ENCODE results near the gene CEP295NL. TPM values are rescaled to one million over a fixed set of nuclear protein-coding genes. Genes with fewer than 3 reads are reported as not detected.
A peak's percentile ranks its signal among the peaks of the same experiment; 100 is the strongest.

CEP295NL gene
- total and polyA plus RNA-seq, 2 of the 13 experiments (the other 11 are each of a cell fraction or from before 2014, with no cell fraction given): not detected

- TF ChIP-seq ZNF547 (CRISPR knock-in tag; IDR thresholded peaks at IDR 0.05): no peak
Observed at GRCh38 chr17:78893684-78894083, 9.3 kb downstream of the CEP295NL start (continued).

- BruUV-seq (replicated peaks): no TSS peak
- ChIA-PET POLR2A (interaction anchor here (1.1 to 1.2 kb wide), 2 partner anchors 9 to 27 kb away, joined by 4 read pairs; no protein-coding TSS in a partner anchor), CTCF (ENCODE audit: low intra/inter-chr PET ratio, low total read pairs) (no interaction called here)
- Histone ChIP-seq H3K27me3 (ENCODE audit: control insufficient read depth in 1 of 2, insufficient read depth in 2 of 2, low read length in 2 of 2) (no peaks in the 10 kb centered on the region), H3K36me3 (replicated peaks in 1 of 2; ENCODE audit: control insufficient read depth in 1 of 2, insufficient read depth in 2 of 2, low read length in 2 of 2) (no peaks in the 10 kb centered on the region; a peak in 2 of 5 replicates), H3K9ac (ENCODE audit: insufficient read depth, low read depth, low read length) (no peak overlapping the region), H3K4me3 (replicated peaks in 1 of 3; ENCODE audit: insufficient read depth in 1 of 3, low read depth in 2 of 3, low read length in 3 of 3) (no peak overlapping the region), H3K4me2 (ENCODE audit: low read depth, low read length) (no peak overlapping the region), H3K79me2 (ENCODE audit: insufficient read depth, low read length) (no peaks in the 10 kb centered on the region), H3K27ac (ENCODE audit: extremely low read length, insufficient read depth, low read length) (no peak overlapping the region), H4K20me1 (ENCODE audit: insufficient read depth, low read length) (no peaks in the 10 kb centered on the region), H3K9me3 (ENCODE audit: low read length) (no peaks in the 10 kb centered on the region), H3K4me1 (ENCODE audit: insufficient read depth, low read length) (0 out of 2 replicates have a peak, but pooled peaks cover 6% of the 10 kb centered on the region), H2AFZ (ENCODE audit: low read length) (no peak overlapping the region)
- 96% methylated on average over 6 of the region's 6 CpGs for WGBS (ENCODE audit: low lambda C conversion rate)
- intact Hi-C loops (cut with micrococcal nuclease; ENCODE audit: unreplicated experiment): no loop called here
- TF ChIP-seq, protein P1, sequence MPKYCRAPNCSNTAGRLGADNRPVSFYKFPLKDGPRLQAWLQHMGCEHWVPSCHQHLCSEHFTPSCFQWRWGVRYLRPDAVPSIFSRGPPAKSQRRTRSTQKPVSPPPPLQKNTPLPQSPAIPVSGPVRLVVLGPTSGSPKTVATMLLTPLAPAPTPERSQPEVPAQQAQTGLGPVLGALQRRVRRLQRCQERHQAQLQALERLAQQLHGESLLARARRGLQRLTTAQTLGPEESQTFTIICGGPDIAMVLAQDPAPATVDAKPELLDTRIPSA (CRISPR knock-in tag; IDR thresholded peaks at IDR 0.05; ENCODE audit: borderline replicate concordance): no peak
- TF ChIP-seq MNT (IDR thresholded peaks at IDR 0.05) (peak; percentile 86), TFDP2 (CRISPR knock-in tag; IDR thresholded peaks at IDR 0.05) (no peak), ZSCAN25 (CRISPR knock-in tag; IDR thresholded peaks at IDR 0.05) (peak; percentile 91), FOXP1 (IDR thresholded peaks at IDR 0.05) (no peak), FOXP1 (CRISPR knock-in tag; IDR thresholded peaks at IDR 0.05) (no peak), HNRNPLL (IDR thresholded peaks at IDR 0.05; ENCODE audit: low read depth, low read length, poor library complexity, severe bottlenecking) (peak; percentile 17), ZNF282 (IDR thresholded peaks at IDR 0.05; ENCODE audit: partially characterized antibody) (peak; percentile 83), MATR3 (CRISPR knock-in tag; IDR thresholded peaks at IDR 0.05) (no peak), ZNF7 (CRISPR knock-in tag; IDR thresholded peaks at IDR 0.05) (no peak)
- TF ChIP-seq, protein P2, sequence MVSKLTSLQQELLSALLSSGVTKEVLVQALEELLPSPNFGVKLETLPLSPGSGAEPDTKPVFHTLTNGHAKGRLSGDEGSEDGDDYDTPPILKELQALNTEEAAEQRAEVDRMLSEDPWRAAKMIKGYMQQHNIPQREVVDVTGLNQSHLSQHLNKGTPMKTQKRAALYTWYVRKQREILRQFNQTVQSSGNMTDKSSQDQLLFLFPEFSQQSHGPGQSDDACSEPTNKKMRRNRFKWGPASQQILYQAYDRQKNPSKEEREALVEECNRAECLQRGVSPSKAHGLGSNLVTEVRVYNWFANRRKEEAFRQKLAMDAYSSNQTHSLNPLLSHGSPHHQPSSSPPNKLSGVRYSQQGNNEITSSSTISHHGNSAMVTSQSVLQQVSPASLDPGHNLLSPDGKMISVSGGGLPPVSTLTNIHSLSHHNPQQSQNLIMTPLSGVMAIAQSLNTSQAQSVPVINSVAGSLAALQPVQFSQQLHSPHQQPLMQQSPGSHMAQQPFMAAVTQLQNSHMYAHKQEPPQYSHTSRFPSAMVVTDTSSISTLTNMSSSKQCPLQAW (CRISPR knock-in tag; IDR thresholded peaks at IDR 0.05): no peak
- TF ChIP-seq, protein P3, sequence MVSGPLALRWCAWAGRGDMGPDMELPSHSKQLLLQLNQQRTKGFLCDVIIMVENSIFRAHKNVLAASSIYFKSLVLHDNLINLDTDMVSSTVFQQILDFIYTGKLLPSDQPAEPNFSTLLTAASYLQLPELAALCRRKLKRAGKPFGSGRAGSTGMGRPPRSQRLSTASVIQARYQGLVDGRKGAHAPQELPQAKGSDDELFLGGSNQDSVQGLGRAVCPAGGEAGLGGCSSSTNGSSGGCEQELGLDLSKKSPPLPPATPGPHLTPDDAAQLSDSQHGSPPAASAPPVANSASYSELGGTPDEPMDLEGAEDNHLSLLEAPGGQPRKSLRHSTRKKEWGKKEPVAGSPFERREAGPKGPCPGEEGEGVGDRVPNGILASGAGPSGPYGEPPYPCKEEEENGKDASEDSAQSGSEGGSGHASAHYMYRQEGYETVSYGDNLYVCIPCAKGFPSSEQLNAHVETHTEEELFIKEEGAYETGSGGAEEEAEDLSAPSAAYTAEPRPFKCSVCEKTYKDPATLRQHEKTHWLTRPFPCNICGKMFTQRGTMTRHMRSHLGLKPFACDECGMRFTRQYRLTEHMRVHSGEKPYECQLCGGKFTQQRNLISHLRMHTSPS (CRISPR knock-in tag; IDR thresholded peaks at IDR 0.05; ENCODE audit: low read depth): no peak
- in situ Hi-C loops (cut with HindIII; ENCODE audit: extremely low pct_ligation_motif_present, low pct_unique_long_range_greater_than_20kb): no loop called here
- DNase-seq (ENCODE audit: low spot score) (no peak), ATAC-seq (no peak), FAIRE-seq (no peak)
Observed at GRCh38 chr17:78892936-78893379, 10.0 kb downstream of the CEP295NL start.

Measured in HepG2 (cell line).